ENCODE measurements around the gene ZMIZ2. TPM values are rescaled to one million over a fixed set of nuclear protein-coding genes. Genes with fewer than 3 reads are reported as not detected.

Gene ZMIZ2
- total and polyA plus RNA-seq, 2 of the 8 experiments (the other 6 are each of a cell fraction or from before 2014, with no cell fraction given), result 24.4 to 66.4 TPM

DNA sequence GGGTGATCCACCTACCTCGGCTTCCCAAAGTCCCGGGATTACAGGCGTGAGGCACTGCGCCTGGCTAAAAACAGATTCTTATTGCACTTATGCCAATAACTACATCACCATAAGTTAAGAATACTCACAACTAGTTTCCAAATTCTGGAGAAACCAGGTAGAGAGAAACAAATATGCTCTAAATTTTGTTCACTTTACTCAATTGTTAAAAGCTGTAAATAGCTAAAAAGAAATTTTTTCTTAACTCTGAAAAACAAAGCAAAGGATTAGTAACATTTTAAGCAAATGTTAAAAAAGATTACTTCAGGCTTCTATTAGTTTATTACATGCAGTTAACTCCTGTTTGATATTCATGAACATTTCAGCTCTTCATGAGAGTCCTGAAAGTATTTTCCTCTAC lies 28.3 kb upstream of the ZMIZ2 start (continued):
- TF ChIP-seq CHD7 (IDR thresholded peaks at IDR 0.05; ENCODE audit: insufficient replicate concordance, low read length), result no peak
- TF ChIP-seq EGR1 (IDR thresholded peaks at IDR 0.05; ENCODE audit: borderline replicate concordance, low read depth, low read length), result no peak
- no peak for TF ChIP-seq TEAD4 (IDR thresholded peaks at IDR 0.05; ENCODE audit: low read depth, low read length)
- TF ChIP-seq TCF12 (IDR thresholded peaks at IDR 0.05; ENCODE audit: low read depth, low read length), result no peak
- TF ChIP-seq GTF2F1 (IDR thresholded peaks at IDR 0.05; ENCODE audit: borderline replicate concordance, low read depth, low read length), result no peak
- TF ChIP-seq CTCF (IDR thresholded peaks at IDR 0.05; ENCODE audit: control extremely low read depth in 1 of 3, insufficient read depth in 1 of 3, low read depth in 1 of 3, low read length in 3 of 3), result no peak
- TF ChIP-seq, protein P1, sequence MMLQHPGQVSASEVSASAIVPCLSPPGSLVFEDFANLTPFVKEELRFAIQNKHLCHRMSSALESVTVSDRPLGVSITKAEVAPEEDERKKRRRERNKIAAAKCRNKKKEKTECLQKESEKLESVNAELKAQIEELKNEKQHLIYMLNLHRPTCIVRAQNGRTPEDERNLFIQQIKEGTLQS (IDR thresholded peaks at IDR 0.05; ENCODE audit: insufficient read depth, low read depth, low read length), result no peak
- TF ChIP-seq SIN3A (conservative IDR thresholded peaks at IDR 0.05 in 1 of 2, IDR thresholded peaks at IDR 0.05 in 1 of 2; ENCODE audit: low read depth in 1 of 2, low read length in 2 of 2), result no peak
- TF ChIP-seq SIX5 (IDR thresholded peaks at IDR 0.05; ENCODE audit: low read depth, low read length), result no peak

Measured in H1 (cell line).